PC-9 (cell line): ENCODE data around the gene KCNC1. TPM values are rescaled to one million over a fixed set of nuclear protein-coding genes. Genes with fewer than 3 reads are reported as not detected.

Experiments
- BruUV-seq: library from RNA; stranded (reverse); fragments of 400-500 nt; replicated peaks from 2 replicates; lab custom pipeline; 2021; lab: Mats Ljungman, UMichigan
- CTCF ChIA-PET: fragments of 300-600 bp; sonication (Branson Sonifier 250); formaldehyde crosslinking; loops from one replicate; lab custom pipeline; 2022; ENCODE audit warnings: antibody characterized with exemption; lab: Charles Lee
- POLR2A ChIA-PET: fragments of 300-600 bp; sonication (Branson Sonifier 250); formaldehyde crosslinking; loops from one replicate; lab custom pipeline; 2022; ENCODE audit warnings: antibody characterized with exemption; ENCODE audit not compliant: unreplicated experiment; lab: Charles Lee
- DNase-seq, 2 experiments: peaks; one replicate each; pipeline versions ENCODE4 v3.0.0 to v3.0.0-alpha.2; 2015 to 2022; ENCODE audit warnings: mixed read lengths in 1 of 2
- H2AFZ ChIP-seq: fragments of 200-600 bp; sonication (generic); 2 replicates; pipeline ENCODE4 v1.8.1; 2017; ENCODE audit warnings: antibody characterized with exemption
- H3F3A ChIP-seq: fragments of 200-600 bp; sonication (generic); 2 replicates; pipeline ENCODE4 v1.8.1; 2017; ENCODE audit warnings: antibody characterized with exemption, mild to moderate bottlenecking, low read depth; ENCODE audit not compliant: insufficient read depth
- H3K27ac ChIP-seq: fragments of 200-600 bp; sonication (generic); 2 replicates; pipeline ENCODE4 v1.6.1; 2016; ENCODE audit warnings: mixed run types
- H3K27me3 ChIP-seq: fragments of 200-600 bp; sonication (generic); 2 replicates; pipeline ENCODE4 v1.6.1; 2016; ENCODE audit warnings: low read depth, mixed run types; ENCODE audit not compliant: insufficient read depth
- H3K36me3 ChIP-seq: fragments of 200-600 bp; sonication (generic); 2 replicates; pipeline ENCODE4 v1.6.1; 2016; ENCODE audit warnings: low read depth, mixed run types
- H3K4me1 ChIP-seq: fragments of 200-600 bp; sonication (generic); replicated peaks from 2 replicates; pipeline ENCODE4 v1.6.1; 2016; ENCODE audit warnings: mixed run types; ENCODE audit not compliant: insufficient read depth
- H3K4me2 ChIP-seq: fragments of 200-600 bp; sonication (generic); 2 replicates; pipeline ENCODE4 v1.6.1; 2017; ENCODE audit warnings: mixed run types
- H3K4me3 ChIP-seq: fragments of 200-600 bp; sonication (generic); 2 replicates; pipeline ENCODE4 v1.6.1; 2016; ENCODE audit warnings: mixed run types
- H3K79me2 ChIP-seq: fragments of 200-600 bp; sonication (generic); 2 replicates; pipeline ENCODE4 v1.6.1; 2017; ENCODE audit warnings: low read depth, mixed run types
- H3K9me2 ChIP-seq: fragments of 200-600 bp; sonication (generic); 2 replicates; pipeline ENCODE4 v1.8.1; 2017; ENCODE audit warnings: mild to moderate bottlenecking; ENCODE audit not compliant: insufficient read depth
- H3K9me3 ChIP-seq: fragments of 200-600 bp; sonication (generic); 2 replicates; pipeline ENCODE4 v1.8.1; 2016; ENCODE audit warnings: low read depth; ENCODE audit not compliant: insufficient read depth
- H4K20me1 ChIP-seq: fragments of 200-600 bp; sonication (generic); 2 replicates; pipeline ENCODE4 v1.8.1; 2017; ENCODE audit not compliant: insufficient read depth
- CTCF ChIP-seq: fragments of 200-600 bp; sonication (generic); conservative IDR thresholded peaks from 2 replicates; pipeline ENCODE4 v1.6.1; 2017; ENCODE audit warnings: mixed run types, antibody characterized with exemption, mild to moderate bottlenecking, moderate library complexity
- EZH2 ChIP-seq: fragments of 200-600 bp; sonication (generic); IDR thresholded peaks from 2 replicates; pipeline ENCODE4 v1.8.0; 2017; ENCODE audit warnings: antibody characterized with exemption, low read depth
- intact Hi-C: fragments of 100-400 bp; cut with micrococcal nuclease; formaldehyde crosslinking; loops from one replicate; pipeline ENCODE4 v1.10.0; 2022; ENCODE audit not compliant: unreplicated experiment
- total RNA-seq: library from RNA; stranded (reverse); gene quantifications from 2 replicates; pipeline ENCODE4 v1.2.3, GENCODE V29; 2021

The KCNC1 gene
- total RNA-seq, 1 experiment from 2014 or later: not detected

- Histone ChIP-seq H3K9me2 (no peaks in the 10 kb centered on the region), H3F3A (no peaks in the 10 kb centered on the region), H4K20me1 (no peaks in the 10 kb centered on the region), H3K4me1 (no peaks in the 10 kb centered on the region), H2AFZ (no peak overlapping the region), H3K4me3 (no peak overlapping the region), H3K27me3 (no peaks in the 10 kb centered on the region), H3K79me2 (no peaks in the 10 kb centered on the region), H3K9me3 (no peaks in the 10 kb centered on the region), H3K27ac (no peak overlapping the region), H3K36me3 (no peaks in the 10 kb centered on the region), H3K4me2 (no peak overlapping the region)
- DNase-seq: no peak
- intact Hi-C loops: no loop called here
- no peak for TF ChIP-seq EZH2
- TF ChIP-seq CTCF: no peak
- ChIA-PET POLR2A (no interaction called here), CTCF (no interaction called here)
- no TSS peak for BruUV-seq
Measured at GRCh38 chr11:17793642-17794170, 59.1 kb downstream of the KCNC1 start.

- intact Hi-C loops: no loop called here
Measured at GRCh38 chr11:17794981-17795380, 60.4 kb downstream of the KCNC1 start.

GRCh38 chr11:17796154-17796553 is 61.6 kb downstream of the KCNC1 start:
- POLR2A ChIA-PET: no interaction called here
- H3K9me3 ChIP-seq: no peaks in the 10 kb centered on the region
- TF ChIP-seq CTCF (no peak), EZH2 (no peak)
- no peak overlapping the region for H2AFZ ChIP-seq
- no peaks in the 10 kb centered on the region for H3K79me2 ChIP-seq
- H3F3A ChIP-seq: no peaks in the 10 kb centered on the region
- H3K27me3 ChIP-seq: no peaks in the 10 kb centered on the region
- no peak overlapping the region for H3K4me2 ChIP-seq
- BruUV-seq: no TSS peak
- H3K4me3 ChIP-seq: no peak overlapping the region
- H3K27ac ChIP-seq: no peak overlapping the region
- DNase-seq: no peak
- CTCF ChIA-PET: no interaction called here
- H4K20me1 ChIP-seq: no peaks in the 10 kb centered on the region
- H3K4me1 ChIP-seq: no peaks in the 10 kb centered on the region
- no peaks in the 10 kb centered on the region for H3K9me2 ChIP-seq
- H3K36me3 ChIP-seq: no peaks in the 10 kb centered on the region
- intact Hi-C loops: no loop called here

More at GRCh38 chr11:17794981-17795380, 60.4 kb downstream of the KCNC1 start:
- Histone ChIP-seq H2AFZ (no peak overlapping the region), H3K79me2 (no peaks in the 10 kb centered on the region), H3K4me1 (no peaks in the 10 kb centered on the region), H3K9me2 (no peaks in the 10 kb centered on the region), H3K4me3 (no peak overlapping the region), H3K27ac (no peak overlapping the region), H3F3A (no peaks in the 10 kb centered on the region), H3K9me3 (no peaks in the 10 kb centered on the region), H3K4me2 (no peak overlapping the region), H3K36me3 (no peaks in the 10 kb centered on the region), H3K27me3 (no peaks in the 10 kb centered on the region), H4K20me1 (no peaks in the 10 kb centered on the region)
- CTCF ChIA-PET: no interaction called here
- no peak for TF ChIP-seq CTCF
- TF ChIP-seq EZH2: no peak
- POLR2A ChIA-PET: no interaction called here
- no peak for DNase-seq
- BruUV-seq: no TSS peak
